SK-N-MC (cell line): ENCODE data around the gene RBM47.

Experiments
- EZH2 ChIP-seq: fragments of 200-600 bp; sonication (generic); IDR thresholded peaks from one replicate; pipeline ENCODE4 v1.6.1; 2017; ENCODE audit warnings: antibody characterized with exemption
- POLR2AphosphoS5 ChIP-seq: IDR thresholded peaks from 2 replicates; pipeline ENCODE4 v1.6.1; 2012; ENCODE audit warnings: mild to moderate bottlenecking, low read depth, low read length, borderline replicate concordance

- TF ChIP-seq EZH2 (no peak), POLR2AphosphoS5 (no peak)
Observed at GRCh38 chr4:40579983-40580382, 49.7 kb downstream of the RBM47 start.
